ENCODE measurements around the gene TIMM50. TPM values are rescaled to one million over a fixed set of nuclear protein-coding genes. Genes with fewer than 3 reads are reported as not detected.

TIMM50 gene
- total and polyA plus RNA-seq, 2 of the 8 experiments (the other 6 are each of a cell fraction or from before 2014, with no cell fraction given): 155 to 187 TPM

DNA sequence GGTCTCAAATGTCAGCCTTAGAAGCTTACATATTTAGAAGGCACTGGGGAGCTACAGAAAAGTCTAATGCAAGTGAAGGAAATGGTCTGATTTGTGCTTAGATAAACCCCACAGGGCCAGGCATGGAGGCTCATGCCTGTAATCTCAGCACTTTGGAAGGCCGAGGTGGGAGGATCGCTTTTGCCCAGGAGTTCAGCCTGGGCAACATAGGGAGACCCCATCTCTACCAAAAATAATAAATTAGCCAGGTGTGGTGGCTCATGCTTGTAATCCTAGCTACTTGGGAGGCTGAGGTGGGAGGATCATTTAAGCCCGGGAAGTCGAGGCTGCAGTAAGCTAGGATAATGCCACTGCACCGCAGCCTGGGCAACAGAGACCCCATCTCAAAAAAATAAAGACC, 15.4 kb downstream of the TIMM50 start (continued):
- no peak for TF ChIP-seq JUND (IDR thresholded peaks at IDR 0.05; ENCODE audit: low read length)

Data from H1 (cell line).